A549 (cell line): ENCODE measurements around the gene ATP1A2.
A peak's percentile ranks its signal among the peaks of the same experiment; 100 is the strongest.

ENCODE experiments used
- BHLHE40 ChIP-seq: IDR thresholded peaks from 2 replicates; pipeline ENCODE4 v1.6.1; 2012; ENCODE audit warnings: low read depth, low read length, inconsistent platforms
- CTCF ChIP-seq: fragments of >200 bp; sonication (Bioruptor Twin); formaldehyde crosslinking; IDR thresholded peaks from 3 replicates; pipeline ENCODE4 v1.5.1; 2016
- ELK1 ChIP-seq: fragments of 150-350 bp; IDR thresholded peaks from 2 replicates; pipeline ENCODE4 v1.6.1; 2014; ENCODE audit warnings: low read depth, mild to moderate bottlenecking, low read length
- EP300 ChIP-seq, 2 experiments: fragments of >200 bp; sonication (Bioruptor Twin); formaldehyde crosslinking; IDR thresholded peaks; 2 replicates in 1 of 2; 3 replicates in 1 of 2; pipeline ENCODE4 v1.6.1; 2016 to 2017
- ESRRA ChIP-seq: fragments of 150-350 bp; IDR thresholded peaks from 2 replicates; pipeline ENCODE4 v1.6.1; 2014; ENCODE audit warnings: mild to moderate bottlenecking, low read length, borderline replicate concordance
- HDAC2 ChIP-seq: fragments of 200-600 bp; sonication (generic); IDR thresholded peaks from 2 replicates; pipeline ENCODE4 v1.6.1; 2016
- MAZ ChIP-seq: fragments of 150-350 bp; IDR thresholded peaks from 2 replicates; pipeline ENCODE4 v1.6.1; 2014; ENCODE audit warnings: antibody characterized with exemption, low read depth, low read length, borderline replicate concordance
- MYC ChIP-seq: IDR thresholded peaks from 2 replicates; pipeline ENCODE4 v1.6.1; 2012; ENCODE audit warnings: mild to moderate bottlenecking, inconsistent platforms, low read length, improper control_type of control experiment, borderline replicate concordance
- PBX3 ChIP-seq: IDR thresholded peaks from 2 replicates; pipeline ENCODE4 v1.6.1; 2012
- POLR2A ChIP-seq: IDR thresholded peaks from 2 replicates; pipeline ENCODE4 v1.6.1; 2012; ENCODE audit warnings: mild to moderate bottlenecking, low read length
- SMC3 ChIP-seq: fragments of >200 bp; sonication (Bioruptor Twin); formaldehyde crosslinking; IDR thresholded peaks from 3 replicates; pipeline ENCODE4 v1.6.1; 2018; ENCODE audit warnings: inconsistent platforms
- ZFP36 ChIP-seq: fragments of 450-650 bp; IDR thresholded peaks from 2 replicates; pipeline ENCODE4 v1.6.1; 2014; ENCODE audit warnings: borderline replicate concordance; ENCODE audit not compliant: partially characterized antibody

- TF ChIP-seq CTCF (no peak), ELK1 (no peak), BHLHE40 (no peak), MAZ (no peak), POLR2A (no peak), SMC3 (no peak), HDAC2 (no peak), ZFP36 (no peak), EP300 (IDR thresholded peaks at IDR 0.05) (no peak), PBX3 (peak; percentile 84), ESRRA (no peak), MYC (no peak)
Observed at GRCh38 chr1:160097911-160098851, 17.4 kb upstream of the ATP1A2 start, which contains the start of gene IGSF8.
